ENCODE measurements around the gene EXOC3L4.

The EXOC3L4 gene

DNA sequence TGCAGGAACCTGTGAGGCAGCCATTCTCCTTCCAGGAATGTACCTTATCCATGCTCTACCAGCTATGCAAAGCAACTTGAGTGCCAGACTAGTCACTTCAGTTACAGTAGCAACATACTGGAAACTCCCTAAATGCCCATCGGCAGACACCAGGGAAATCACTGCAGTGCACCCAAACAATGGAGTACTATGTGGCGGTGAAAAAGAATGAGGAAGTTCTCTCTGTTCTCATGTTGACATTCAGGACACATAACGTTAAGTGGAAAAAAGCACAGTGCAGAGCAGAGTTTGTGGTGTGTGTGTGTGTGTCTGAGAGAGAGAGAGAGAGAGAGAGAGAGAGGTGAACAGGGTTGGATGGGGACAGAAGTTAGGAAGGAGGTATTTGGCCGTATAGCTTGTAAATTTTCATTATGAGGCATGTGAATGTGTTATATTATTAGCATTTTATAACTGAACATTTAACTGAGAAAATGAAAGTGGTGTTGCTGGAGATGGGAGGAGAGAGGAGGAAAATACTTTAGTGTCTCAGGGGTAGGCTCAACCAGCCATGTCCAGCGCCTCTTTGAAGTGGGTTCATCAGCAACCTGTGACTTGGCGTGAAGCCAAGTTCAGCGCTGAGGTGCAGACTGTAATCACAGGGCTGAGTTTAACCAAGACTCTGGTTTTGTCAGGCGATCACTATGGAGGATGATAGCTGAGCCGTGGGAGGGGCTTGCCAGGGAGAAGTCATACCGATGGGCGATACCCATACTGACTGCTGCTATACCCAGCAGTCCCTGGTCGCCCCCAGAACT lies 46.0 kb downstream of the EXOC3L4 start:
- no peak overlapping the region for H3K4me3 ChIP-seq (ENCODE audit: low read depth, low read length)
- TF ChIP-seq, protein P1, sequence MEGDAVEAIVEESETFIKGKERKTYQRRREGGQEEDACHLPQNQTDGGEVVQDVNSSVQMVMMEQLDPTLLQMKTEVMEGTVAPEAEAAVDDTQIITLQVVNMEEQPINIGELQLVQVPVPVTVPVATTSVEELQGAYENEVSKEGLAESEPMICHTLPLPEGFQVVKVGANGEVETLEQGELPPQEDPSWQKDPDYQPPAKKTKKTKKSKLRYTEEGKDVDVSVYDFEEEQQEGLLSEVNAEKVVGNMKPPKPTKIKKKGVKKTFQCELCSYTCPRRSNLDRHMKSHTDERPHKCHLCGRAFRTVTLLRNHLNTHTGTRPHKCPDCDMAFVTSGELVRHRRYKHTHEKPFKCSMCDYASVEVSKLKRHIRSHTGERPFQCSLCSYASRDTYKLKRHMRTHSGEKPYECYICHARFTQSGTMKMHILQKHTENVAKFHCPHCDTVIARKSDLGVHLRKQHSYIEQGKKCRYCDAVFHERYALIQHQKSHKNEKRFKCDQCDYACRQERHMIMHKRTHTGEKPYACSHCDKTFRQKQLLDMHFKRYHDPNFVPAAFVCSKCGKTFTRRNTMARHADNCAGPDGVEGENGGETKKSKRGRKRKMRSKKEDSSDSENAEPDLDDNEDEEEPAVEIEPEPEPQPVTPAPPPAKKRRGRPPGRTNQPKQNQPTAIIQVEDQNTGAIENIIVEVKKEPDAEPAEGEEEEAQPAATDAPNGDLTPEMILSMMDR (IDR thresholded peaks at IDR 0.05; ENCODE audit: low read depth, low read length), result no peak
- no peak for DNase-seq
- H3K36me3 ChIP-seq, result no peaks in the 10 kb centered on the region
- H3K27me3 ChIP-seq (ENCODE audit: insufficient read depth, low read depth, severe bottlenecking), result no peaks in the 10 kb centered on the region
- no peaks in the 10 kb centered on the region for H3K9me3 ChIP-seq (ENCODE audit: severe bottlenecking)
- no peak overlapping the region for H3K27ac ChIP-seq

GRCh38 chr14:103141117-103141796 lies 46.7 kb downstream of the EXOC3L4 start:
- Histone ChIP-seq H3K9me3 (ENCODE audit: severe bottlenecking) (no peaks in the 10 kb centered on the region), H3K27ac (peak overlapping the region; percentile 61), H3K36me3 (no peaks in the 10 kb centered on the region), H3K4me3 (ENCODE audit: low read depth, low read length) (no peak overlapping the region), H3K27me3 (ENCODE audit: insufficient read depth, low read depth, severe bottlenecking) (no peaks in the 10 kb centered on the region)
- TF ChIP-seq, protein P1 (IDR thresholded peaks at IDR 0.05; ENCODE audit: low read depth, low read length), result peak; percentile 86
- peak; percentile 84 for DNase-seq

GRCh38 chr14:103142026-103142425 lies 47.5 kb downstream of the EXOC3L4 start:
- Histone ChIP-seq H3K4me3 (ENCODE audit: low read depth, low read length) (no peak overlapping the region), H3K9me3 (ENCODE audit: severe bottlenecking) (no peaks in the 10 kb centered on the region), H3K36me3 (no peaks in the 10 kb centered on the region), H3K27me3 (ENCODE audit: insufficient read depth, low read depth, severe bottlenecking) (no peaks in the 10 kb centered on the region), H3K27ac (peak overlapping the region; percentile 61)
- TF ChIP-seq, protein P1 (IDR thresholded peaks at IDR 0.05; ENCODE audit: low read depth, low read length), result peak; percentile 41; the same call in 1 of the 2 replicates
- DNase-seq, result peak; percentile 53

DNA sequence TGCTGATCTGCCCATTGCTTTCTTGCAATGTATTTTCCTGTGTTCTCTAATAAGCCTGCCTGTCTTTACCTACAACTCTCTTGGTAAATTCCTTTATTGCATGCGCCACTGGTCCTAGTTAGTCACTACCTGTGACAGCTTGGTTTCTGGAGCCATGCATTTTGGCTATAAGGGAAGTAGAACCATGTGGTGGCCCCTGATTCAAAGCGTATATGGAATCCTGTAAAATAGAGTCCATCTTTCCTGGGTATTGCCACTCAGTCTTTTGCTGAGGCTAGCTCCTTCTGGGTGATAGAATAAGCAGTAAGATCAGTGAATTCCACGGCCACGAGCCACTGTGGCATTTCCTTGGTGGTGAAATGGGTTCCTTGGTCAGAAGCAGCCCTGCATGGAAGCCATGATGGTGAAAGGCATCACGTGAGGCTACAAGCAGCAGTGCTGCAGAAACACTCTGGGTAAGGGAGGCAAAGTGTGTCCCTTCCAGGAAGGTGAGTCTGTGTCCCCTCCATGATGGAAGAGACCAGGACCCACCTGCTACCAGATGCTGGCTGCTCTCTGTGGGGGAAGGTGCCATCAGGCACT lies 48.3 kb downstream of the EXOC3L4 start:
- Histone ChIP-seq H3K9me3 (ENCODE audit: severe bottlenecking) (no peaks in the 10 kb centered on the region), H3K27me3 (ENCODE audit: insufficient read depth, low read depth, severe bottlenecking) (no peaks in the 10 kb centered on the region), H3K27ac (peak overlapping the region; percentile 61), H3K4me3 (ENCODE audit: low read depth, low read length) (no peak overlapping the region), H3K36me3 (no peaks in the 10 kb centered on the region)
- TF ChIP-seq, protein P1 (IDR thresholded peaks at IDR 0.05; ENCODE audit: low read depth, low read length), result no peak
- DNase-seq, result no peak

DNA sequence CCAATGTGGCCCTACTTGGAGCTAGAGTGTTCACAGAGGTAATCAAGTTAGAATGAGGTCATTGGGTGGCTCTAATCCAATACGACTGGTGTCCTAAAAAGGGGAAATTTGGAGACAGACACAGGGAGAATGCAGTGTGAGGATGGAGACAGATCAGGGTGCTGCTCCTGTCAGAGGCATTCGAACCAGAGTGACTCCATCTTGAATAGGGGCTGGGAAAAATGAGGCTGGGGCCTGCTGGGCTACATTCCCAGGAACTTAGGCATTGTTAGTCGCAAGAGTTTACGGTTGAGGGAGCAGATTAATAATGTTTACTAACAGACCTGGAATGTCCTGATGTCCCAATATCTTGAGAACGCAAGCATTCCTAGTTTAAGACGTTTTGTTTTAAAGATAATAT lies 49.0 kb downstream of the EXOC3L4 start:
- H3K27me3 ChIP-seq (ENCODE audit: insufficient read depth, low read depth, severe bottlenecking), result no peaks in the 10 kb centered on the region
- H3K36me3 ChIP-seq, result no peaks in the 10 kb centered on the region
- no peak overlapping the region for H3K27ac ChIP-seq
- TF ChIP-seq, protein P1 (IDR thresholded peaks at IDR 0.05; ENCODE audit: low read depth, low read length), result no peak
- no peak for DNase-seq
- H3K9me3 ChIP-seq (ENCODE audit: severe bottlenecking), result no peaks in the 10 kb centered on the region
- H3K4me3 ChIP-seq (ENCODE audit: low read depth, low read length), result no peak overlapping the region

Measured in WERI-Rb-1 (cell line).